Large intestine (tissue), 3 donors: Measurements from ENCODE around the gene KMO. TPM values are rescaled to one million over a fixed set of nuclear protein-coding genes. Genes with fewer than 3 reads are reported as not detected.
A peak's percentile ranks its signal among the peaks of the same experiment; 100 is the strongest.

ENCODE experiments used
- DNase-seq, 2 donors: peaks; one replicate each; pipeline versions ENCODE4 v3.0.0 to v3.0.0-alpha.2; 2013
- H3K27ac ChIP-seq: one replicate; pipeline ENCODE4 v1.5.1; 2013; ENCODE audit warnings: low read length
- H3K27me3 ChIP-seq: 2 replicates; pipeline ENCODE4 v1.6.1; 2013; ENCODE audit warnings: low read length; ENCODE audit not compliant: control insufficient read depth, insufficient read depth
- H3K36me3 ChIP-seq: 2 replicates; pipeline ENCODE4 v1.6.1; 2013; ENCODE audit warnings: low read length; ENCODE audit not compliant: control insufficient read depth, insufficient read depth
- H3K4me1 ChIP-seq: one replicate; pipeline ENCODE4 v1.6.1; 2013; ENCODE audit warnings: low read length; ENCODE audit not compliant: control insufficient read depth, insufficient read depth
- H3K4me3 ChIP-seq: one replicate; pipeline ENCODE4 v1.5.1; 2013; ENCODE audit warnings: low read length
- H3K9me3 ChIP-seq: one replicate; pipeline ENCODE4 v1.6.1; 2013; ENCODE audit warnings: mild to moderate bottlenecking, low read depth, low read length, moderate library complexity; ENCODE audit not compliant: control insufficient read depth
- WGBS: methylation state at CpG from one replicate; pipeline ENCODE4 v1.1.5; 2013; ENCODE audit warnings: low lambda C conversion rate; ENCODE audit not compliant: insufficient coverage; 5-methylcytosine and 5-hydroxymethylcytosine counted together
- polyA plus RNA-seq: library from polyadenylated mRNA; unstranded; fragments of 120-200 nt; gene quantifications from one replicate; pipeline ENCODE4 v1.2.1, GENCODE V29; 2013

The KMO gene
- polyA plus RNA-seq, 1 donor = 0.55 TPM

GRCh38 chr1:241560146-241560848 lies 28.1 kb downstream of the KMO start:
- DNase-seq = peak in 1 of 2 donors; percentile 14
- H3K27me3 ChIP-seq = no peaks in the 10 kb centered on the region
- no peak overlapping the region for H3K4me3 ChIP-seq
- no peak overlapping the region for H3K27ac ChIP-seq
- H3K4me1 ChIP-seq = peaks cover 5% of the 10 kb centered on the region
- H3K9me3 ChIP-seq = no peaks in the 10 kb centered on the region
- no CpG with 5 or more reads among the region's 4 CpGs for WGBS
- H3K36me3 ChIP-seq = no peaks in the 10 kb centered on the region

DNA sequence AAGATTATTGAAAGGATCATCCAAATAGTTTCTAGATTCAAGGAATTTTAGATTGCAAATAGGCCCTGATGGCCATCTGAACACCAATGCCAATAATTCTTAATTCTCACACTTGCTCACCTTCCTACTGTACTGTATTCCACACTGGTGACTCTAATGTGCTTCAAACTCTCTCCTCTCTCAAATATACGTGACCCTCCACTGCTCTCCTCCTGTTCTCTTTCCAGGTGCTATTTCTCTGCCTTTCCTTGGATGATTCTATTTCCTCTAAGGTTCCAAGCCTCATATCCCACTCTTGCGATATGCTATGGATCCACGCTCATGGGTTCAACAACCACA lies 28.6 kb downstream of the KMO start:
- Histone ChIP-seq H3K36me3 (no peaks in the 10 kb centered on the region), H3K4me3 (no peak overlapping the region), H3K4me1 (peaks cover 2% of the 10 kb centered on the region), H3K9me3 (no peaks in the 10 kb centered on the region), H3K27me3 (no peaks in the 10 kb centered on the region), H3K27ac (no peak overlapping the region)
- DNase-seq = no peak
- WGBS = 83% methylated on average over 3 of the region's 3 CpGs

GRCh38 chr1:241569848-241570247 lies 37.7 kb downstream of the KMO start:
- no peaks in the 10 kb centered on the region for H3K9me3 ChIP-seq
- DNase-seq = no peak
- no peaks in the 10 kb centered on the region for H3K36me3 ChIP-seq
- H3K4me3 ChIP-seq = no peak overlapping the region
- no peaks in the 10 kb centered on the region for H3K27me3 ChIP-seq
- 75% methylated on average over 2 of the region's 2 CpGs for WGBS
- no peak overlapping the region for H3K27ac ChIP-seq
- H3K4me1 ChIP-seq = no peaks in the 10 kb centered on the region

GRCh38 chr1:241574154-241574553 lies 42.0 kb downstream of the KMO start:
- H3K4me1 ChIP-seq = no peaks in the 10 kb centered on the region
- H3K27ac ChIP-seq = no peak overlapping the region
- no peaks in the 10 kb centered on the region for H3K36me3 ChIP-seq
- no peak overlapping the region for H3K4me3 ChIP-seq
- H3K27me3 ChIP-seq = no peaks in the 10 kb centered on the region
- no peaks in the 10 kb centered on the region for H3K9me3 ChIP-seq
- no peak for DNase-seq

GRCh38 chr1:241579434-241579833 lies 47.3 kb downstream of the KMO start:
- Histone ChIP-seq H3K4me3 (no peak overlapping the region), H3K36me3 (no peaks in the 10 kb centered on the region), H3K27ac (no peak overlapping the region), H3K4me1 (no peaks in the 10 kb centered on the region), H3K27me3 (no peaks in the 10 kb centered on the region), H3K9me3 (no peaks in the 10 kb centered on the region)
- no peak for DNase-seq
- WGBS = no CpG with 5 or more reads among the region's 4 CpGs

- H3K36me3 ChIP-seq = no peaks in the 10 kb centered on the region
- no peak for DNase-seq
- no peak overlapping the region for H3K4me3 ChIP-seq
- H3K9me3 ChIP-seq = no peaks in the 10 kb centered on the region
- no peaks in the 10 kb centered on the region for H3K27me3 ChIP-seq
- no peak overlapping the region for H3K27ac ChIP-seq
- WGBS = no CpG with 5 or more reads among the region's 1 CpG
- no peaks in the 10 kb centered on the region for H3K4me1 ChIP-seq
Measured at GRCh38 chr1:241582921-241583321, 50.7 kb downstream of the KMO start.

GRCh38 chr1:241586905-241587512 lies 54.8 kb downstream of the KMO start:
- no CpG with 5 or more reads among the region's 14 CpGs for WGBS
- no peak for DNase-seq

GRCh38 chr1:241589521-241589920 lies 57.3 kb downstream of the KMO start:
- Histone ChIP-seq H3K36me3 (peaks cover 8% of the 10 kb centered on the region), H3K9me3 (no peaks in the 10 kb centered on the region), H3K27me3 (no peaks in the 10 kb centered on the region), H3K4me3 (no peak overlapping the region), H3K4me1 (no peaks in the 10 kb centered on the region), H3K27ac (no peak overlapping the region)
- WGBS = 91% methylated on average over 7 of the region's 7 CpGs
- DNase-seq = no peak

More at GRCh38 chr1:241586905-241587512, 54.8 kb downstream of the KMO start:
- no peak overlapping the region for H3K4me3 ChIP-seq
- H3K27me3 ChIP-seq = no peaks in the 10 kb centered on the region
- no peaks in the 10 kb centered on the region for H3K36me3 ChIP-seq
- H3K4me1 ChIP-seq = no peaks in the 10 kb centered on the region
- H3K27ac ChIP-seq = no peak overlapping the region
- no peaks in the 10 kb centered on the region for H3K9me3 ChIP-seq

GRCh38 chr1:241590719-241591118 lies 58.5 kb downstream of the KMO start:
- Histone ChIP-seq H3K4me1 (no peaks in the 10 kb centered on the region), H3K9me3 (no peaks in the 10 kb centered on the region), H3K4me3 (no peak overlapping the region), H3K27me3 (no peaks in the 10 kb centered on the region), H3K27ac (no peak overlapping the region), H3K36me3 (peaks cover 12% of the 10 kb centered on the region)
- 100% methylated on average over 1 of the region's 4 CpGs for WGBS
- no peak for DNase-seq

GRCh38 chr1:241591317-241591716 lies 59.1 kb downstream of the KMO start:
- no peak for DNase-seq
- Histone ChIP-seq H3K27me3 (no peaks in the 10 kb centered on the region), H3K9me3 (no peaks in the 10 kb centered on the region), H3K4me3 (no peak overlapping the region), H3K4me1 (no peaks in the 10 kb centered on the region), H3K27ac (no peak overlapping the region), H3K36me3 (peaks cover 12% of the 10 kb centered on the region)

DNA sequence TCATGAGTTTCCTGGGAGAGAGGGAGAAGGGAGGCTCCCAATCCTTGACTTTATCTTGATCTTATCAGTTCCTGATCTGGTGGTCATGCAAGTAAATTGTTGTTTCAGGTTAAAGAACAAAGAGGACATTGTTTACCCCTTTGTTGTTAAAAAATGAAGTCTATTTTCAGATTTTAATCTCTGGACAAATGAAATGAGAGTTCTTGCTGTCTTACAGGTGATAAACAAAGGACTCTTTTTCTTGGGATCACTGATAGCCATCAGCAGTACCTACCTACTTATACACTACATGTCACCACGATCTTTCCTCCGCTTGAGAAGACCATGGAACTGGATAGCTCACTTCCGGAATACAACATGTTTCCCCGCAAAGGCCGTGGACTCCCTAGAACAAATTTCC lies 59.6 kb downstream of the KMO start:
- Histone ChIP-seq H3K4me3 (no peak overlapping the region), H3K27ac (no peak overlapping the region), H3K36me3 (peaks cover 12% of the 10 kb centered on the region), H3K9me3 (no peaks in the 10 kb centered on the region), H3K27me3 (no peaks in the 10 kb centered on the region), H3K4me1 (no peaks in the 10 kb centered on the region)
- DNase-seq = no peak
- no CpG with 5 or more reads among the region's 5 CpGs for WGBS
